Keratinocyte (primary cell): Measurements from ENCODE around the gene SAPCD1.

ENCODE experiments used
- EZH2 ChIP-seq: IDR thresholded peaks from one replicate; pipeline ENCODE4 v1.6.1; 2012; ENCODE audit warnings: inconsistent platforms, mild to moderate bottlenecking, low read length, moderate library complexity
- TF ChIP-seq, protein P1 (sequence below), 3 experiments: IDR thresholded peaks in 1 of 3; conservative IDR thresholded peaks in 1 of 3; optimal IDR thresholded peaks in 1 of 3; 2 replicates in 2 of 3; 3 replicates in 1 of 3; pipeline versions ENCODE3 to v1.5.1; 2011; ENCODE audit warnings: low read length in 3 of 3, mild to moderate bottlenecking in 3 of 3, moderate library complexity in 2 of 3, control low read depth in 1 of 3, inconsistent platforms in 1 of 3; ENCODE audit not compliant: insufficient read depth in 2 of 3; ENCODE audit errors: extremely low read depth in 1 of 3

GRCh38 chr6:31732029-31732428, 30.4 kb upstream of the SAPCD1 start:
- TF ChIP-seq, protein P1, sequence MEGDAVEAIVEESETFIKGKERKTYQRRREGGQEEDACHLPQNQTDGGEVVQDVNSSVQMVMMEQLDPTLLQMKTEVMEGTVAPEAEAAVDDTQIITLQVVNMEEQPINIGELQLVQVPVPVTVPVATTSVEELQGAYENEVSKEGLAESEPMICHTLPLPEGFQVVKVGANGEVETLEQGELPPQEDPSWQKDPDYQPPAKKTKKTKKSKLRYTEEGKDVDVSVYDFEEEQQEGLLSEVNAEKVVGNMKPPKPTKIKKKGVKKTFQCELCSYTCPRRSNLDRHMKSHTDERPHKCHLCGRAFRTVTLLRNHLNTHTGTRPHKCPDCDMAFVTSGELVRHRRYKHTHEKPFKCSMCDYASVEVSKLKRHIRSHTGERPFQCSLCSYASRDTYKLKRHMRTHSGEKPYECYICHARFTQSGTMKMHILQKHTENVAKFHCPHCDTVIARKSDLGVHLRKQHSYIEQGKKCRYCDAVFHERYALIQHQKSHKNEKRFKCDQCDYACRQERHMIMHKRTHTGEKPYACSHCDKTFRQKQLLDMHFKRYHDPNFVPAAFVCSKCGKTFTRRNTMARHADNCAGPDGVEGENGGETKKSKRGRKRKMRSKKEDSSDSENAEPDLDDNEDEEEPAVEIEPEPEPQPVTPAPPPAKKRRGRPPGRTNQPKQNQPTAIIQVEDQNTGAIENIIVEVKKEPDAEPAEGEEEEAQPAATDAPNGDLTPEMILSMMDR (optimal IDR thresholded peaks at IDR 0.05 in 1 of 3, IDR thresholded peaks at IDR 0.05 in 1 of 3, conservative IDR thresholded peaks at IDR 0.05 in 1 of 3; ENCODE audit: extremely low read depth in 1 of 3, insufficient read depth in 2 of 3, low read length in 3 of 3), result no peak
- no peak for TF ChIP-seq EZH2
